ENCODE measurements around the gene CYTH4.

Gene CYTH4

DNA sequence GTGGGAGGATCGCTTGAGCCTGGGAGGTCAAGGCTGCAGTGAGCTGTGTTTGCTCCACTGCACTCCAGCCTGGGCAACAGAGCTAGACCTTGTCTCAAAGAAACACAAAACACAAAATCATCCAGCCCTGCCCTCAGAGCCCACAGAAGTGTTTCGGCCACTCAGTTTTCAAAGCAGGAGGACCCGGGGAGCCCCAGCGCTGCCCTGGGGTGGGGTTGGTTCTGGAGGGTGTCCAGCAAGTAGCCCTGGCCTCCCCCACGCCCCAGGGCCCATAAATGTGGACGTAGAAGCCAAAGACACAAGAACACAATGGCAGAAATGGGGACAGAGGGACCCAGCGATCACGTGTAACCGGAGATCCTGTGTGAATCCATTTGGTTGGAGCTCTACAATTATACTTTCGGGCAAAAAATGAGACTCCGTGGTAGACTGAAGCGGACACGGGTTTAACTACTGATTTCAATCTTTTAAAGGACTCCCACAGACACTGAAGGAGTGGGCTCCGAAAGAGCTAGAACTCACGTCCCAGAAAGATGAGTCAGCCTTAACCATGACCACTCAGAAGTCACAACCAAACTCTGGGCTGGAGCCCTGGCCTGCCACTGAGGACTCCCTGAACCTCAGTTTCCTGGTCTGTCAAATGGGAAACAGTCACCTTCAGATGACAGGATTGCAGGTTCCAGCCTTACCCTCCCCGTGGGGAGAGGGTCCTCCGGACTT lies 9.0 kb upstream of the CYTH4 start:
- DNase-seq = no peak

DNA sequence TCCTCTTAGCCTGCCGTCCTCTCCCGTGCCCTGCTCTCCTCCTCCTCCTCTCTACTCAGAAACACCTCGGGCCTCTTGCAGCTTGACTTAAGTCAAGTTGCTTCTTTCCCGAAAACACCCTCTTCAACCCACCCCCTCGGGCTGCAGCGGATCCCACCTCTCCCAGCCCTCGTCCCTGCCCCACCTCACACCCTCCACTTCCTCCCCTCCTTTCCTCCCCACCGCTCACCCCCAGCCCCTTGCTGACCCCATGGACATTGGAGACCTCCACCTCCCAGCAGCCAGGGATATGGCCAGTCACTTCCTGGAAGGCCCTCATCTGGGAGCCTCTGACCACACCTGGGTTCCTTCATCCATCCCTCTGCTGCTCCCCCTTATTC lies 8.5 kb upstream of the CYTH4 start:
- no peak for DNase-seq

- no peak for DNase-seq
Measured at GRCh38 chr22:37274380-37274862, 7.9 kb upstream of the CYTH4 start.

- DNase-seq = no peak
Measured at GRCh38 chr22:37275134-37275533, 7.2 kb upstream of the CYTH4 start.

DNA sequence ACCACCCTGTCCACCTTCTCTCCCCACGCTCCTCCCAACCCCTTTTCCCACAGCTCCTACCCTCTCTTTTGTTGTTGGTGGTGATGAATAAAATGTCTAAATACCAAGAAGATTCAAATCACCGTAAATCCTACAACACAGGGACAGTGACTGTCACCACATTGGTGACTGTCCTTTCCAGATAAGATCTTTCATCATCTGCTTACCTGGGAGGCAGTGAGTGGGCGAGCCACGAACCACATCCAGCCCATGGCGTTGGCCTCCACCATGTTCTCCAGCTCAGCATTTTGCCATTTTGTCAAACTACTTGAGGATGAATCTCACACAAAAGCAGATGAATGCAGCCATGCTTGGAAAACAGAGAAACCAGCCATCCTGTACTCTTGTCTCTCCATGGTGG lies 6.7 kb upstream of the CYTH4 start:
- DNase-seq = no peak

DNA sequence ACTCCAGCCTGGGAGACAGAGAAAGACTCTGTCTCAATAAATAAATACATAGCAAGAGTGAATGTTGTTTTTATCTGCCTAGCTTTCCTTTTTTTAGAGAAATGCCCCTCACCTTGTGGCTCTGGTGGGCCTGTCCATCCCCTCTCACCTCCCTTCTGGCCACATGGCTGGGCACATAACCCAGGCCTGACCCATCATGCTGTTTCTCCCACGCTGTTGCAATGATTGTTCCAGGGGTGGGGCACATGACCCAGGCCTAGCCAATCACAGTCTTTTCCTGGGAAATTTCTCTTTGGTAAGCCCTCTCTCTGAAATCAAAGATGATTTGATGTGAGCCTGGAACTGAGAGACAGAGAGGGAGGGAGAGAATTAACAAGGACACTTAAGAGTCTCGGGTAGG lies 5.5 kb upstream of the CYTH4 start:
- DNase-seq = no peak

DNA sequence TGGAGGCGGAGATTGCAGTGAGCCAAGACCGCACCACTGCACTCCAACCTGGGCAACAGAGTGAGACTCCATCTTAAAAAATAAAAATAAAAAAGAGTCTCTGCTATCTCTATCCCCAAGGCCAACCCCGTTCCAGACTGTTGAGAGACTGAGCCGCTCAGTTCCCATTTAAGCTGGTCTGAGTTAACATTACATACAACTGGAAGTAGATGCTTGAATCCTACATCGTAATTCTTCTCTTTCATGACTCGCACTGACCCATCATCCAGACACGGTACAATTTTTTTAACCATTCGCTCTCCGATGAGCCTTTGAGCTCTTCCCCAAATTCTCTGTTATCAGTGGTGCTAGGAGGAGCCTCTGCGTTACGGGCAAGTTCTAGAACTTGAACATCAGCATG lies 4.9 kb upstream of the CYTH4 start:
- DNase-seq = no peak

DNA sequence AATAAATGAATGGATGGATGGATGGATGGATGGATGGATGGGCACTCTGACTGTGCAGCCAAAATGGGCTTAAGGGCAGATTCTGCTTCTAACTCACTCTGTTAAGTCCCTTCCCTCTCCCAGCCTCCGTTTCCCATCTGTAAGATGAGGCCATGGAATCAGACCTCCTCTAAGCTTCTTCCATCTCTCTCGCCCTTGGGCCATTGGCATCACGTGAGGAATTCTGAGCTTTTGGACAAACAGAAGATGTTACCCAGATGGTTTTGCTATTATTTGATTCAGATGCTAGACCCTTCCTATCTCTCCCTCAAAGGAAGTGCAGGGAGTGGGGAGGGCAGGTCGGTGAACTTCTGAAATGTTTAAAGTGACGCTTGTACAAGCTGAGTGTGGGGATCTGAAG lies 4.0 kb upstream of the CYTH4 start:
- DNase-seq = no peak

- no peak for DNase-seq
Measured at GRCh38 chr22:37279331-37280181, 2.8 kb upstream of the CYTH4 start.

DNA sequence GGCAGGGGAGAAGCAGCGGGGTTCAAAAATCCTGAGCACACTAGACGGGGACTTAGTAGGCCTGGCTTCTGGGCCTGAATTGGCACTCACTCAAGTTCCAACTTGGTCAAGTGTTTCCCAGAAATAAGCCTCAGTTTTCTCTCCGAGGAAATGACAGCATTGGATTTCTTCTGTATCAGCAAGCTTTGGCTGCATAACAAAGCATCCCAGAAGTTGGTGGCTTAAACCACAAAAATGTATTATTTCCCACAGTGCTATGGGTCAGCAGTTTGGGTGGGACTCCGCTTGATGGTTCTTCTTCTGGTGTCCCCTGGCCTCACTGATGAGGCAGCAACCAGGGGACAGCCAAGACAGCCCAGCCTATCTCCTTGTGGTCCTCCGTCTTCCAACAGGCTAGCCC lies 1.6 kb upstream of the CYTH4 start:
- DNase-seq = no peak

GRCh38 chr22:37281195-37281594 lies 1.1 kb upstream of the CYTH4 start:
- DNase-seq = no peak

GRCh38 chr22:37281646-37282384 lies 493 bp upstream of the CYTH4 start:
- DNase-seq = no peak

DNA sequence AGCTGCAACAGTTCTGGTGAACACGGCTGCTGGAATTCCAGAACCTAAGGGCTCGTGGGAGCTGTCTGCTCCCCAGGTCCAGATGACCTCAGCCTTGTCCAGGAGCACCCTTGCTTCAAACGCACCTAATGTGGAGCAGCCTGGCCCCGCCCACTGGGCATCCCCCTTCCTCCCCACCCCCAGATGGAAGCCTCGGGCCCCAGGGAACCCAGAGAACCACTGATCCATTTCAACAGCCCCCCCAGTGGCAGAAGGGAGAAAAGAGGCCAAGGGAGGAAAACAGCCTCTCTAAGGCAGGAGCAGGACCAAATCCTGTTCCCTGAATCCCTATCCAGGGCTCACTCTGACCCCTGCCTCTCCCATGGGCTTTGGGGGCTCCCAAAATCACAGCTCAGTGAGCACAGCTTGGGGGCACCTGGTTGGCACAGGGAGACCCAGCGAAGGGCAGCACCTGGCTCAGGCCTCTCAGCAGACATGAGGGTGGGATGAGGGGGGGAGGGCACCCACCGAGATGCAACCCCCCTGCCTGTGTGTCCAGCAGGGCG lies 1.2 kb downstream of the CYTH4 start:
- DNase-seq = peak; percentile 49

GRCh38 chr22:37284126-37284804 lies 2.0 kb downstream of the CYTH4 start:
- no peak for DNase-seq

- peak; percentile 43 for DNase-seq
Measured at GRCh38 chr22:37284805-37285355, 2.6 kb downstream of the CYTH4 start.

GRCh38 chr22:37285937-37286336 lies 3.6 kb downstream of the CYTH4 start:
- DNase-seq = no peak

DNA sequence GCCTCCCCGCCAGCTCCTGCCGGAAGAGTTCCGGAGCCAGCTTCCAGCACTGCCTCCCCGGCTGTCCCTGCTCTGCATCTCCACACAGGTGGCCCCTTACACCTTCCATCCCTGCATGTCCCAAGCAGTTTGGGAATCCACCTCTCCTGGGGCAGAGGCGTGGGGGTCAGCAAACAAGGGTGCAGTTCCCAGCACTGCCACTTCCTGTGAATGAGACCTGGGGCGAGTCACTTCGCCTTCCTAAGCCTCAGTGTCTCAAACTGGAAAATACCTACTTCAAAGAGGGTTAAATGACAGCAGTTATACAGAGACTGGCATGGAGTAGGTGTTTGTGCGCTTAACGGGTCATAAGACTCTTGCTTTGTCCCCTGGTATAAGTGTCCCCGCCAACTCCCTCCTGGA lies 5.2 kb downstream of the CYTH4 start:
- DNase-seq = no peak

DNA sequence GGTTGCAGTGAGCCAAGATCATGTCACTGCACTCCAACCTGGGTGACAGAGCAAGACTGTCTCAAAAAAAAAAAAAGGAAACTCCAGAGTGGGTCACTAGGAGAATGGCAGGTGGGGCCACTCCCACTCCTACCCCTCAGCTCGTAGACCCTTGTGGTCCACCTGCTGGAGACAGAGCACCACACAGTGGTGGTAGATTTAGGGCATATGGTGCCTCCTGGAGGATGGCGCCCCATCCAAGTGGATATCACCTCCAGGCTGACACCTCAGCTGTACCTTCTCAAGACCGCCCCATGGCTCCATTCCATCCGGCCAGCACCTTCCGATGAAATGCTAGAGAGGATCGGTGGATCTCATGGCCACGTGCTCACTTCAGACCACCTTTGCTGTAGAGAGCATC lies 6.2 kb downstream of the CYTH4 start:
- no peak for DNase-seq

- no peak for DNase-seq
Measured at GRCh38 chr22:37289156-37289735, 6.9 kb downstream of the CYTH4 start.

DNA sequence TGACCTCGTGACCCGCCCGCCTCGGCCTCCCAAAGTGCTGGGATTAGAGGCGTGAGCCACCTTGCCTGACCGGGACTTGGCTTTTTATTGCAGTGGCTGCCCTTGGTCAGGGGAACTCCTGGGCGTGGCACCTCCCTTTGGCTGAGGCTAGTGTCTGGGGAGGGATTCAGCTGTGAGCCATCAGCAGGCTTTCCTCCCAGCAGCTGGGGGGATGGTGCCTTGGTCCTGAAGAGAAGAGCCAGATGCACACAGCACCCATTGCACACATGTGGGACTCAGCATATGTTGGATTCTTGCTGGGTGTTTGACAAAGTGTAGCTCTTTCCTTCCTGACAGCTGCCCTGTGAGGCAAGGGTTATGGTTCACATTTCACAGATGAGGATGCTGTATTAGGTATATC lies 8.4 kb downstream of the CYTH4 start:
- no peak for DNase-seq

GRCh38 chr22:37291559-37292298 lies 9.4 kb downstream of the CYTH4 start:
- DNase-seq = no peak
